Neural cell (in vitro differentiated cells): ENCODE results near the gene GPR27. TPM values are rescaled to one million over a fixed set of nuclear protein-coding genes. Genes with fewer than 3 reads are reported as not detected.

ENCODE experiments used
- H2AFZ ChIP-seq: fragments of 200-600, 300-800 bp; sonication (generic), shearing (Covaris generic); 2 replicates; pipeline ENCODE4 v1.6.0; 2014; ENCODE audit warnings: low read depth, mild to moderate bottlenecking, antibody characterized with exemption, low read length, moderate library complexity
- H3F3A ChIP-seq: fragments of 200-600 bp; shearing (Covaris generic); 2 replicates; pipeline ENCODE4 v1.6.1; 2016; ENCODE audit warnings: mild to moderate bottlenecking, moderate library complexity, mixed read lengths, antibody characterized with exemption, low read length; ENCODE audit not compliant: insufficient read depth, poor library complexity, severe bottlenecking
- H3K27ac ChIP-seq: fragments of 200-600, 300-800 bp; sonication (generic), shearing (Covaris generic); 2 replicates; pipeline ENCODE4 v1.5.1; 2014; ENCODE audit warnings: mild to moderate bottlenecking, low read length, moderate library complexity
- H3K27me3 ChIP-seq: fragments of 300-800, 200-600 bp; sonication (generic), shearing (Covaris generic); 2 replicates; pipeline ENCODE4 v1.6.0; 2014; ENCODE audit warnings: mild to moderate bottlenecking, low read depth, low read length, moderate library complexity; ENCODE audit not compliant: insufficient read depth
- H3K36me3 ChIP-seq: fragments of 300-800, 200-600 bp; sonication (generic), shearing (Covaris generic); 2 replicates; pipeline ENCODE4 v1.5.1; 2014; ENCODE audit warnings: mild to moderate bottlenecking, antibody characterized with exemption, low read length, moderate library complexity; ENCODE audit not compliant: insufficient read depth
- H3K4me2 ChIP-seq: fragments of 300-800, 200-600 bp; sonication (generic), shearing (Covaris generic); 2 replicates; pipeline ENCODE4 v1.6.0; 2014; ENCODE audit warnings: mild to moderate bottlenecking, low read length
- H3K4me3 ChIP-seq: fragments of 300-800, 200-600 bp; sonication (generic), shearing (Covaris generic); 2 replicates; pipeline ENCODE4 v1.5.1; 2014; ENCODE audit warnings: mild to moderate bottlenecking, low read length, moderate library complexity
- H3K79me2 ChIP-seq: fragments of 200-600 bp; shearing (Covaris generic); replicated peaks from 2 replicates; pipeline ENCODE4 v1.6.0; 2014; ENCODE audit warnings: mild to moderate bottlenecking, low read length, moderate library complexity; ENCODE audit not compliant: insufficient read depth
- H3K9ac ChIP-seq: fragments of 300-800, 200-600 bp; sonication (generic), shearing (Covaris generic); 2 replicates; pipeline ENCODE4 v1.6.1; 2016; ENCODE audit warnings: mild to moderate bottlenecking, low read length, mixed read lengths
- H3K9me2 ChIP-seq: fragments of 200-600 bp; shearing (Covaris generic); 2 replicates; pipeline ENCODE4 v1.6.1; 2016; ENCODE audit warnings: mild to moderate bottlenecking, low read length, mixed read lengths; ENCODE audit not compliant: insufficient read depth
- H3K9me3 ChIP-seq: fragments of 200-600, 300-800 bp; sonication (generic), shearing (Covaris generic); 2 replicates; pipeline ENCODE4 v1.6.1; 2016; ENCODE audit warnings: mild to moderate bottlenecking, mixed run types, low read length, moderate library complexity, mixed read lengths
- H4K20me1 ChIP-seq: fragments of 200-600 bp; shearing (Covaris generic); 2 replicates; pipeline ENCODE4 v1.6.1; 2016; ENCODE audit warnings: mild to moderate bottlenecking, mixed run types; ENCODE audit not compliant: insufficient read depth
- EP300 ChIP-seq: fragments of 450-650 bp; conservative IDR thresholded peaks from 2 replicates; pipeline ENCODE4 v1.6.1; 2014; ENCODE audit warnings: antibody characterized with exemption, mild to moderate bottlenecking, moderate library complexity; ENCODE audit not compliant: poor library complexity, severe bottlenecking
- EZH2 ChIP-seq: fragments of 200-600, 300-800 bp; shearing (Covaris generic), sonication (generic); IDR thresholded peaks from 2 replicates; pipeline ENCODE4 v1.6.1; 2014; ENCODE audit warnings: antibody characterized with exemption, low read length, borderline replicate concordance, mild to moderate bottlenecking; ENCODE audit not compliant: insufficient read depth, poor library complexity, severe bottlenecking
- MXI1 ChIP-seq: fragments of 450-650 bp; conservative IDR thresholded peaks from 2 replicates; pipeline ENCODE4 v1.6.1; 2014; ENCODE audit warnings: antibody characterized with exemption, mild to moderate bottlenecking; ENCODE audit not compliant: poor library complexity, severe bottlenecking
- POLR2AphosphoS5 ChIP-seq: IDR thresholded peaks from 2 replicates; pipeline ENCODE4 v1.6.1; 2012
- RAD21 ChIP-seq: fragments of 450-650 bp; conservative IDR thresholded peaks from 2 replicates; pipeline ENCODE4 v1.6.1; 2014; ENCODE audit warnings: antibody characterized with exemption, mild to moderate bottlenecking, moderate library complexity
- SMC3 ChIP-seq: fragments of 450-650 bp; conservative IDR thresholded peaks from 2 replicates; pipeline ENCODE4 v1.6.1; 2014; ENCODE audit warnings: antibody characterized with exemption, mild to moderate bottlenecking, moderate library complexity; ENCODE audit not compliant: poor library complexity
- TAF1 ChIP-seq: IDR thresholded peaks from 2 replicates; pipeline ENCODE4 v1.6.1; 2012; ENCODE audit warnings: low read depth
- polyA plus RNA-seq: library from polyadenylated mRNA; depleted of rRNA; stranded (reverse); fragments of >200 nt; gene quantifications from 2 replicates; pipeline ENCODE4 v1.2.3, GENCODE V29; 2014
- TF ChIP-seq, protein P1 (sequence below): IDR thresholded peaks from 2 replicates; pipeline ENCODE4 v1.6.1; 2012; ENCODE audit warnings: borderline replicate concordance
- TF ChIP-seq, protein P2 (sequence below): fragments of 450-650 bp; IDR thresholded peaks from 2 replicates; pipeline ENCODE4 v1.5.1; 2014; ENCODE audit warnings: antibody characterized with exemption, mild to moderate bottlenecking, moderate library complexity; ENCODE audit not compliant: poor library complexity, severe bottlenecking

GPR27 gene
- polyA plus RNA-seq, 1 donor from 2014 or later = 69.4 TPM

DNA sequence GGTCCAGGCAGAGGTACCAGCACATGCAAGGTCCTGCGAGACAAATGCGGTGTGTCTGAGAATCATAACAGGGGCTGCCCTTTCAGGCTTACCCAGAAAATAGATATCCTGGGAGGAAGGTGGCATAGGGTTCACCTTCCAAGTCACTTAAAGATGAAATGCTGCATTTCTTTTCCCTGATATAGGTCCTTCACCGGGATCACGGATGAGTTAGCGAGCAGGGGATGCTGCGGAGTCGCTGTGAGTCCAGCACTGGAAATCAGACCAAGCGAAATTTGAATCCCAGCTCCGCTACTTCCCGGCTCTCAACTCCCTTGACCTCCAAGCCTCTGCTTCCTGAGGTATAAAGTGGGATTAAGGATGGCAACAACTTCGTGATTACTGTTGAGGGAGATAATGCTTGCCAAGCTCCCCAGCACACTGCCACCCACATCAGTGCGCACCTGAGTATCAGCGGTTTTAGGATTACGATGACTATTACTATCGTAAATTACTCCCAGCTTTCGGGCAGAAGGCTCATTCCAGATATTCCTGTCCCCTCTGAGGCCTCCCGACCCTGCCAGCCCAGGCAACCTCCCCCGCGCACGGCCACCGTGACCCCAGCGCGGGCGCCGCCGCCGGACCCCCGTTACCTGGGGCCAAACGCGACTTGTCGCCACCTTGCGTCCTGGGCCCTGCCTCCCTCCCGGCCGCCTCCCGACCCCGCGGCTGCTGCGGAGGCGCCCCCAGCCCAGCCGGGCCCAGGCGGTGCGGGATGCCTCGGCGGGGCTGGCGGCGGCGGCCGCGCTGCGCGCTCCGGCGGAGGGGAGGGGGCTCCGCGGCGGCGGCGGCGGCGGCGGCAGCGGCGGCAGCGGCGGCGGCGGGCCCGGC is 589 bp upstream of the GPR27 start:
- Histone ChIP-seq H2AFZ (peak overlapping the region; percentile 21), H3K79me2 (no peaks in the 10 kb centered on the region), H4K20me1 (no peaks in the 10 kb centered on the region), H3K9ac (peak overlapping the region; percentile 78), H3K4me3 (peak overlapping the region; percentile 71), H3F3A (peaks cover 3% of the 10 kb centered on the region), H3K27ac (peak overlapping the region; percentile 20), H3K9me2 (no peaks in the 10 kb centered on the region), H3K9me3 (no peaks in the 10 kb centered on the region), H3K4me2 (peak overlapping the region; percentile 41), H3K27me3 (peaks cover 29% of the 10 kb centered on the region), H3K36me3 (no peaks in the 10 kb centered on the region)
- no peak for TF ChIP-seq EP300
- TF ChIP-seq POLR2AphosphoS5 = no peak
- peak; percentile 30 for TF ChIP-seq SMC3
- TF ChIP-seq MXI1 = no peak
- TF ChIP-seq, protein P1, sequence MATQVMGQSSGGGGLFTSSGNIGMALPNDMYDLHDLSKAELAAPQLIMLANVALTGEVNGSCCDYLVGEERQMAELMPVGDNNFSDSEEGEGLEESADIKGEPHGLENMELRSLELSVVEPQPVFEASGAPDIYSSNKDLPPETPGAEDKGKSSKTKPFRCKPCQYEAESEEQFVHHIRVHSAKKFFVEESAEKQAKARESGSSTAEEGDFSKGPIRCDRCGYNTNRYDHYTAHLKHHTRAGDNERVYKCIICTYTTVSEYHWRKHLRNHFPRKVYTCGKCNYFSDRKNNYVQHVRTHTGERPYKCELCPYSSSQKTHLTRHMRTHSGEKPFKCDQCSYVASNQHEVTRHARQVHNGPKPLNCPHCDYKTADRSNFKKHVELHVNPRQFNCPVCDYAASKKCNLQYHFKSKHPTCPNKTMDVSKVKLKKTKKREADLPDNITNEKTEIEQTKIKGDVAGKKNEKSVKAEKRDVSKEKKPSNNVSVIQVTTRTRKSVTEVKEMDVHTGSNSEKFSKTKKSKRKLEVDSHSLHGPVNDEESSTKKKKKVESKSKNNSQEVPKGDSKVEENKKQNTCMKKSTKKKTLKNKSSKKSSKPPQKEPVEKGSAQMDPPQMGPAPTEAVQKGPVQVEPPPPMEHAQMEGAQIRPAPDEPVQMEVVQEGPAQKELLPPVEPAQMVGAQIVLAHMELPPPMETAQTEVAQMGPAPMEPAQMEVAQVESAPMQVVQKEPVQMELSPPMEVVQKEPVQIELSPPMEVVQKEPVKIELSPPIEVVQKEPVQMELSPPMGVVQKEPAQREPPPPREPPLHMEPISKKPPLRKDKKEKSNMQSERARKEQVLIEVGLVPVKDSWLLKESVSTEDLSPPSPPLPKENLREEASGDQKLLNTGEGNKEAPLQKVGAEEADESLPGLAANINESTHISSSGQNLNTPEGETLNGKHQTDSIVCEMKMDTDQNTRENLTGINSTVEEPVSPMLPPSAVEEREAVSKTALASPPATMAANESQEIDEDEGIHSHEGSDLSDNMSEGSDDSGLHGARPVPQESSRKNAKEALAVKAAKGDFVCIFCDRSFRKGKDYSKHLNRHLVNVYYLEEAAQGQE = no peak
- TF ChIP-seq, protein P2, sequence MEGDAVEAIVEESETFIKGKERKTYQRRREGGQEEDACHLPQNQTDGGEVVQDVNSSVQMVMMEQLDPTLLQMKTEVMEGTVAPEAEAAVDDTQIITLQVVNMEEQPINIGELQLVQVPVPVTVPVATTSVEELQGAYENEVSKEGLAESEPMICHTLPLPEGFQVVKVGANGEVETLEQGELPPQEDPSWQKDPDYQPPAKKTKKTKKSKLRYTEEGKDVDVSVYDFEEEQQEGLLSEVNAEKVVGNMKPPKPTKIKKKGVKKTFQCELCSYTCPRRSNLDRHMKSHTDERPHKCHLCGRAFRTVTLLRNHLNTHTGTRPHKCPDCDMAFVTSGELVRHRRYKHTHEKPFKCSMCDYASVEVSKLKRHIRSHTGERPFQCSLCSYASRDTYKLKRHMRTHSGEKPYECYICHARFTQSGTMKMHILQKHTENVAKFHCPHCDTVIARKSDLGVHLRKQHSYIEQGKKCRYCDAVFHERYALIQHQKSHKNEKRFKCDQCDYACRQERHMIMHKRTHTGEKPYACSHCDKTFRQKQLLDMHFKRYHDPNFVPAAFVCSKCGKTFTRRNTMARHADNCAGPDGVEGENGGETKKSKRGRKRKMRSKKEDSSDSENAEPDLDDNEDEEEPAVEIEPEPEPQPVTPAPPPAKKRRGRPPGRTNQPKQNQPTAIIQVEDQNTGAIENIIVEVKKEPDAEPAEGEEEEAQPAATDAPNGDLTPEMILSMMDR = peak; percentile 29

DNA sequence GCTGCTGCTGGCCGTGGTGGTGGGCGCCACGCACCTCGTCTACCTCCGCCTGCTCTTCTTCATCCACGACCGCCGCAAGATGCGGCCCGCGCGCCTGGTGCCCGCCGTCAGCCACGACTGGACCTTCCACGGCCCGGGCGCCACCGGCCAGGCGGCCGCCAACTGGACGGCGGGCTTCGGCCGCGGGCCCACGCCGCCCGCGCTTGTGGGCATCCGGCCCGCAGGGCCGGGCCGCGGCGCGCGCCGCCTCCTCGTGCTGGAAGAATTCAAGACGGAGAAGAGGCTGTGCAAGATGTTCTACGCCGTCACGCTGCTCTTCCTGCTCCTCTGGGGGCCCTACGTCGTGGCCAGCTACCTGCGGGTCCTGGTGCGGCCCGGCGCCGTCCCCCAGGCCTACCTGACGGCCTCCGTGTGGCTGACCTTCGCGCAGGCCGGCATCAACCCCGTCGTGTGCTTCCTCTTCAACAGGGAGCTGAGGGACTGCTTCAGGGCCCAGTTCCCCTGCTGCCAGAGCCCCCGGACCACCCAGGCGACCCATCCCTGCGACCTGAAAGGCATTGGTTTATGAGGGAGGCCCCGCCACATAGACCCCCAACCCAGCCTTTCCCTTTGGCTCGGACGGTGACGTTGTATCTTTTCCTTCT is 1.1 kb downstream of the GPR27 start:
- Histone ChIP-seq H3F3A (peaks cover 3% of the 10 kb centered on the region), H3K36me3 (no peaks in the 10 kb centered on the region), H2AFZ (no peak overlapping the region), H3K27ac (no peak overlapping the region), H3K9ac (peak overlapping the region; percentile 78), H3K27me3 (peaks cover 29% of the 10 kb centered on the region), H3K4me3 (peak overlapping the region; percentile 71), H3K9me3 (no peaks in the 10 kb centered on the region), H3K79me2 (no peaks in the 10 kb centered on the region), H3K4me2 (peak overlapping the region; percentile 12), H4K20me1 (no peaks in the 10 kb centered on the region), H3K9me2 (no peaks in the 10 kb centered on the region)
- TF ChIP-seq POLR2AphosphoS5 (no peak), TAF1 (no peak), EZH2 (no peak), MXI1 (no peak), SMC3 (no peak), EP300 (no peak), RAD21 (no peak)
- TF ChIP-seq, protein P1 = no peak
- TF ChIP-seq, protein P2 = no peak
